C4-2B (cell line): ENCODE results near the gene RNF150.

ENCODE experiments used
- CTCF ChIP-seq: fragments of 450-650 bp; conservative IDR thresholded peaks from 2 replicates; pipeline ENCODE4 v1.5.1; 2017; ENCODE audit warnings: mild to moderate bottlenecking
- ZFX ChIP-seq: fragments of 450-650 bp; IDR thresholded peaks from 2 replicates; pipeline ENCODE4 v1.6.1; 2017

DNA sequence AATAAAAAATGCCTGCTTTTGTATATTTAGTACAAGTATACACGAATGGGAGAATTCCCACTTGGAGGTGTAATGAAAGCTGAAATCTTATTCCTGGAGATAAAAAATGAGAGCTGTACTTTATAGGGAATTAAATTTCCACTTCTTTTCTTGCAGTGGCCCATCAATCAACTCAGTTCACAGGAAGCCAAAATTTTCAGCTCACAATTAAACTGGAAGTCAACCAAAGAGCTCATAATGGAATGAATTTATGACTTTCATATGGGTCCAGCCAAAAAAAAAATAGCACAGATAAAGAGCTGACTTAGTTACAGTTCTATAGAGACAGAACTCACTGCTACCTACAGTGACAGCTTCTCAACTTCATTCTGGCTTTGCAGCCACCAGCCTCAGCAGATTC, 261.9 kb downstream of the RNF150 start:
- no peak for TF ChIP-seq CTCF
- TF ChIP-seq ZFX, result no peak
